NCI-H748 (cell line): ENCODE results near the gene SDK1.
"Not testable (repeated sequence)": the region's sequence is repeated elsewhere in the genome, so short reads cannot be mapped to it uniquely, and the experiment has no call there.

ENCODE experiments used
- DNase-seq: peaks from one replicate; lab custom pipeline; 2025; ENCODE audit not compliant: unreplicated experiment; lab: John Stamatoyannopoulos, UW

Gene SDK1

GRCh38 chr7:3575753-3576531 lies 274.9 kb downstream of the SDK1 start:
- DNase-seq = peak; percentile 98

GRCh38 chr7:3578399-3578798 lies 277.3 kb downstream of the SDK1 start:
- no peak for DNase-seq

GRCh38 chr7:3579638-3580219 lies 278.7 kb downstream of the SDK1 start:
- DNase-seq = no peak

- not testable (repeated sequence) for DNase-seq
Observed at GRCh38 chr7:3582145-3582544, 281.1 kb downstream of the SDK1 start.

GRCh38 chr7:3585826-3586225 lies 284.8 kb downstream of the SDK1 start:
- DNase-seq = no peak

- peak; percentile 73 for DNase-seq
Observed at GRCh38 chr7:3588341-3588740, 287.3 kb downstream of the SDK1 start.

GRCh38 chr7:3589752-3590151 lies 288.7 kb downstream of the SDK1 start:
- DNase-seq = no peak

- no peak for DNase-seq
Observed at GRCh38 chr7:3591219-3591618, 290.2 kb downstream of the SDK1 start.

- DNase-seq = no peak
Observed at GRCh38 chr7:3591944-3592343, 290.9 kb downstream of the SDK1 start.

GRCh38 chr7:3592401-3593134 lies 291.5 kb downstream of the SDK1 start:
- DNase-seq = peak; percentile 98

GRCh38 chr7:3594901-3595300 lies 293.8 kb downstream of the SDK1 start:
- DNase-seq = no peak

- DNase-seq = no peak
Observed at GRCh38 chr7:3598854-3599253, 297.8 kb downstream of the SDK1 start.

GRCh38 chr7:3605222-3605621 lies 304.2 kb downstream of the SDK1 start:
- no peak for DNase-seq

GRCh38 chr7:3606436-3606835 lies 305.4 kb downstream of the SDK1 start:
- DNase-seq = no peak

- DNase-seq = no peak
Observed at GRCh38 chr7:3607847-3608246, 306.8 kb downstream of the SDK1 start.

GRCh38 chr7:3616306-3616705 lies 315.3 kb downstream of the SDK1 start:
- DNase-seq = peak; percentile 91

GRCh38 chr7:3630081-3630480 lies 329.0 kb downstream of the SDK1 start:
- DNase-seq = no peak

- no peak for DNase-seq
Observed at GRCh38 chr7:3634396-3634795, 333.3 kb downstream of the SDK1 start.

- DNase-seq = no peak
Observed at GRCh38 chr7:3636131-3636860, 335.2 kb downstream of the SDK1 start.

GRCh38 chr7:3639253-3639652 lies 338.2 kb downstream of the SDK1 start:
- DNase-seq = no peak

- no peak for DNase-seq
Observed at GRCh38 chr7:3641582-3641981, 340.5 kb downstream of the SDK1 start.
